ENCODE measurements around the gene AKNA. TPM values are rescaled to one million over a fixed set of nuclear protein-coding genes. Genes with fewer than 3 reads are reported as not detected.

The AKNA gene
- total RNA-seq, 2 experiments from 2014 or later: 106 to 107 TPM

DNA sequence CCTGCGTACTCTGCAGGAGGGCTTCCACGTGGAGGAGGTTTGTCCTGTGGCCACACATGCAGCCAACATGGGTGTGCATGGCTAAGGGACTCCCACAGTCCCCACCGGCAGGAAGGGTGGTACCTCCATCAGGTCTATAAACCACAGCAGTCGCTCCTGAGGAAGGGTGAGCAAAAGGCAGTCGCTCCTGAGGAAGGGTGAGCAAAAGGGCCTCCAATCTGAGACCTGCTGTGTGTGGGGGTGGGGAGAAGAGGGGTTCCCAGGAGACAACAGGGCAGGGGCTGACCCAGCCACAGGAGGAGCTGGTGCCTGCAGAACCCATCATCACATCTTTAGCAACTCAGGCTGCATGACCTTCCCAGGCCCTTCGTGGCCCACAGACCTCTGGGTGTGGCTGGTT is 30.3 kb upstream of the AKNA start:
- ChIA-PET CTCF (interaction anchor here (3.0 kb wide), 1 partner anchor 11 kb away, joined by 11 read pairs; no protein-coding TSS in a partner anchor), POLR2A (no interaction called here)

DNA sequence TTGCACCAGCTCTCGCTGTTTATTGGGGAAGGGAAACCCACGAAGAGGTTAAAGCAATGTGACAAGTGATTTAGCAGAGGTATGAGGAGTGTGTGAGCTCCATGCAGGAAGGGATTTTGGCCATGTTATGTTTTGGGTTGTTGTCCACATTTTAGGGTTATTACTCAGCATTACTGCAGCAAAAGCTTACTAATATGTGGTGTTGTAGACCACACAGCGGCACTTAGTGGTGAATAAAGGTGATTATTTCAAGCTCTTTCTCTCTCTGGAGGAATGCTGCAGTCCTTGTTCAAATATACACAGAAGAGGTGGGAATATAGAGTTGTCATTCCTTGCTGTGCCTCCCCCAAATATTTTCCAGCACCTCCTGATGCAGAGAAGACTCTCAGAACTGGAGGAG is 29.7 kb upstream of the AKNA start:
- CTCF ChIA-PET: interaction anchor here (1.3 to 3.0 kb wide), 2 partner anchors 11 to 236 kb away, joined by 3 to 11 read pairs; no protein-coding TSS in a partner anchor
- POLR2A ChIA-PET: no interaction called here

DNA sequence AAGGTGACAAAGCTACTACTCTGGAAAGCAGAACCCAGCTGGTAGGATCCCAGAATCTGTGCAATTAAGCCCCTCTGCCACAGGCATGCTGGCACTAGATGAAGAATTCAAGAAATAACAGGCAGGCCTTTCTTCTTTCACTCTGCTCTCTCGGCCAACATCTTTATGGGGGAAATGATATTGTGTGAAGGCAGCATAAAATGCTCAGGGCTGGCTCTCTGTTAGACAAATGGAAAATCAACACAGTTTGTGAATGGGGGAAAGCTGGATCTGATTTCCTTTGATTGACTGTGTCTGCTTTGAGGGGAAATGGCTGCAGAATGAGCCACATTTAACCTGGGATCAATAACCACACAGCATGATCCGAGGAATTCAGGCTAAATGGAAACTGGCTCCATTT is 29.1 kb upstream of the AKNA start:
- POLR2A ChIA-PET: no interaction called here
- CTCF ChIA-PET: interaction anchor here (1.3 to 3.0 kb wide), 2 partner anchors 10 to 237 kb away, joined by 3 to 11 read pairs; no protein-coding TSS in a partner anchor

DNA sequence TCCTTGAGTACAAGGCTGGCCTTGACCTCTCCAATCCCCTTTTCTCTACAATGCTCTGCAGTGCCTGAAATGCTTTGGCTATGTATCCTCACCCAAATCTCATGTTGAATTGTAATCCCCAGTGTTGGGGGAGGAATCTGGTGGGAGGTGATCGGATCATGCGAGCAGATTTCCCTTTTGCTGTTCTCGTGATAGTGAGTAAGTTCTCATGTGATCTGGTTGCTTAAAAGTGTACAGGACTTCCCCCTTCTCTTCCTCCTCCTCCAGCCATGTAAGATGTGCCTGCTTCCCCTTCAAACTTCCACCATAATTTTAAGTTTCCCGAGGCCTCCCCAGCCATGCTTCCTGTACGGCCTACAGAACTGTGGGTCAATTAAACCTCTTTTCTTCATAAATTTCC is 28.5 kb upstream of the AKNA start:
- POLR2A ChIA-PET: no interaction called here
- CTCF ChIA-PET: interaction anchor here (1.3 to 3.0 kb wide), 2 partner anchors 10 to 237 kb away, joined by 3 to 11 read pairs; no protein-coding TSS in a partner anchor

DNA sequence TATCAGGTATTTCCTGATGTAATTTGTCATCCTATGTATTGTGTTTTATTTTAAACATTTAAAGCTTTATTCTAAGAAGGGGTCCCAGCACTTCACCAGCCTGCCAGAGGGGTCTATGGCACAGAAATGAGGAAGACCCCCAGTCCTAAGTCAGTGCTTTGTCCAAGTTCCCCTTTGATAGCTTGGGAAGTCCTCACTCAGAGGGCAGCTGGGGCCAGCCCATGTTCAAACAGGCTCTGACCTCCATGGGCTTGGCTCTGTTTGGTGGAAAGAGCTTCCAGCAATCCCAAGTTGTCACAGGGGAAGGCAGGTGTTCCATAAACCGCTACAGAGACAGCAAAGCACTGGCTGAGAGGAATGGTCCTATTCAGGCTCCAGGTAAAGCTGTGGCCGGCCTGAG is 26.6 kb upstream of the AKNA start:
- ChIA-PET CTCF (interaction anchor here (2.2 kb wide), 1 partner anchor 9 kb away, joined by 8 read pairs; no protein-coding TSS in a partner anchor), POLR2A (no interaction called here)

DNA sequence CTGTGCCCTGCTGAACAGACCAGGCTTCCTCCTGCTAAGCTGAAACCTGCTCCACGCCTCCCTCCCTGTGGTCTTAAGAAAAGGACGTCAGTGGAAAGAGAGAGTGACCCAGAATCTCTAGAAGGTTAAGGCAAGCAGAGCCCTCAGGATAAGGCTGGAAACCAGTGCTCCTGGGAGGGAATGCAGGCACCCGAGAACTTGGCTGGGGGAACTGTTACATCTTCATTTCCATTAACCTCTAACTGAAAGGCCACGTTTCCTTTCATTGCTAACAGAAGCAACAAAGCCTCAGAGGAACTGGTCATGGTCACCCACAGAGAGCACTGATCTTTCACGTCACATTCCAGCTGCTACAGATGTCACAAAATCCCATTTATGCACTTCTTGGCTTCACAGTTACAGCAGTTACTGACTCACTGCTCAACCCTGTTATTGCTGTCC is 26.1 kb upstream of the AKNA start:
- POLR2A ChIA-PET: no interaction called here
- CTCF ChIA-PET: interaction anchor here (2.2 kb wide), 1 partner anchor 8 kb away, joined by 8 read pairs; no protein-coding TSS in a partner anchor

DNA sequence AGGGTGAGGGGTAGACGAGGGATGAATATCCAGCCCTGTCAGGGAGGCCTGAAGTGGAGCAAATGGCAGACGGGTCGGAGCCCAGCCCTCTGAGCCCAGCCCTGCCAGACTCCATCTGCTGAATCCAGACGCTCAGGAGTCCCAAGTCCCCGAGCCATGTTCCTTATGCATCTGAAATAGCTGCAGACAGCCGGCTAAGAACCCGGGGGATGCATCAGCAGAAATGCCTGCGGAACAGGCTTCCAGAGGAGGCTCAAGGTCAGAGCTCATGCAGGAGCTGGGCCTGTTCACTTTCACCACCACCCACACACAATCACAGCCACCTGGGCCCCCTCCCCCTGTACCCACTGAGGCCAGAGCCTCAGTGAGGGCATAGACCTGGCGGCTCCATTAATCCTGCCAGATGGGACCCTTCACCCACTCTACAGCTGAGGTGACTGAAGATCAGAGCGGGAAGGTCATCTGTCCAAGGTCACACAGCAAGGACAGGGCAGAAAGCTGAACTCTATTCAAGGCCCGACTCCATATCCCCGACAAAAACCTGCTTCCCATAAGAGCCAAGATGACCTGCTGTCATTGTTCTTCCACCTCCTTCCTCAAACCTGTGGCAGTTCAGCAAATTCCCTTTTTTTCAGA is 24.4 kb upstream of the AKNA start:
- CTCF ChIA-PET: no interaction called here
- POLR2A ChIA-PET: no interaction called here

DNA sequence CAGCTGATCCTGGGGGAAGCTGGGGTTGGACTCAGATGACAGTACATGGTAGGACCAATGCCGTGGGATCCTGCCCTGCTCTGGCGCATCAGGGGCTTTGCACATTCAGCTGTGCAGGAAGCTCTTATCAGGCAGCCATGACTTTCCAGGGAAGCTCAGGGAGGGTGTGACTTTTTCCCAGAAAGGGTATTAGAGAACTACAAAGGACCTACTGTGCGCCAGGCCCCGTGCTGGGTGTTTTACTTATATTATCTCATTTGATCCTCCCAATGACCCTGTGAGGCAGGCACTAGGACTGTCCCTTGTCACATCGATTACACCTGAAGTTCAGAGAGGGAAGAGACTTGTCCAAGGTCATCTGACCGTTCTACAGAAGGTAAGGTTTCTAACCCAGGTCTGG is 23.7 kb upstream of the AKNA start:
- ChIA-PET POLR2A (no interaction called here), CTCF (no interaction called here)

DNA sequence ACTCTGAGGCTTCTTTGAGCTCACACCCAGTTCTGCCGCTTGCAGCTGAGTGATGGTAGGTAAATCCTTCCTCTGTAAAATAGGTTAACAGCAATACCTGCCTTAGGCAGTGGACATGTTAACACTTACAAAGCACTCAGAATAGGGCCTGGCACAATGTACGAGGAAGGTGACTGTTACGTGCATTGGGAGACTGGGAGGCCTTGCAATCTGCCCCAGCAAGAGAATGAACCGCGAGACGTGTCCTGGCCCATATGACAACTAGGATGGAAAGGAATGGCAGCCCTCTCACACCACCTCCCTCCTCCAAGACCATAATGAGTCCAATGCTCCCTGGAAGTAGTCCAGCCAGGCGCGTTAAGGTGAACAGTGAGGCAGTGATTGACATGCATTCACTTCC is 23.1 kb upstream of the AKNA start:
- CTCF ChIA-PET: interaction anchor here (0.7 kb wide), 1 partner anchor 243 kb away, joined by 3 read pairs; no protein-coding TSS in a partner anchor
- POLR2A ChIA-PET: no interaction called here

DNA sequence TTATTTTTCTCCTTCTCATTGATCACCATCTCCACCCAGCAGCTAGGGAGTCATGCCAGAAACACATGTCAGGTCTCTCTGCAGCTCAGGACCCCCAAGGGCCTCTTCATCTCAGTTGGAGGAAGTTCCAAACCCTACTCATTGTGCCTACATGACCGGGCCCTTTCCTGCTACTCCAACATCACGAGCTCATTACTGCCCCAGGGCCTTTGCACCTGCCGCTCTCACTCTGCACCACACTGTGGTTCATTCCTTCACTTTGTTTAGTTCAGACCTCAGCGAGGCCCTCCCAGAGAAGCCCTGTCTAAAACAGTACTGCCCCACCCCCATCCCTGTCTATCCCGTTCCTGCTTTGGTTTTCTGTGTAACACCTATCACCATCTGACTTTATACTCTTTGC is 22.1 kb upstream of the AKNA start:
- CTCF ChIA-PET: interaction anchor here (9.1 kb wide), 1 partner anchor 245 kb away, joined by 90 read pairs; no protein-coding TSS in a partner anchor
- POLR2A ChIA-PET: no interaction called here

DNA sequence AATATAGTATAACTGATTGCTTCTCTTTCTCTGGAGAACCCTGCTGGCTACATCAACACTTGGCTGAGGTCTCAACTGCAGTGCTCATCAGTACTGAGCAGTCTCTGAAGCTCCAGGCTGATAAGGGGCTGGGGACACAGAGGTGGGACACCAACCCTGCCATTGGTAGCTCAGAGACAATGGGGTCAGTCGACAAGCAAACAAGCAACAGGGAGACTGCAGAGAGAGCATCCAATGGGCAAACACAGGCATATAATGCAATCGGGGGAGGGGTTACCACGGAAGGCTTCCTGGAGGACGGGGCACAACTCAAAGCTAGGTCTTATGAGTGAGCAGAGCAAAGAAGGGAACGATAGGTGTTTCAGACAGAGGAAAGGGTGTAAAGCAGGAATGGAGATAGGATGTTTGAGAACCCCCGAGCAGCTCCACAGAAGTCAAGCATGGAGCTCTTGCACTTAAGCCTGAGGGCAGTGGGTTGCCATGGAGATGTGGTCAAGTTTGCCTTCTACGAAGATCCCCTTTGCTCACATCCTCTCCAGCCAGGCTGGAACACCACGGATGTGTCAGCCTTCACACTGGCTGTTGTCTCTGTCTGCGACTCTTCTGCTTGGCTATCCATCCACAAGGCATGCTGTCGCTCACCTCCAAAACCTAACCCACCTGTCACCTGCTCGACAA is 21.5 kb upstream of the AKNA start:
- CTCF ChIA-PET: interaction anchor here (0.6 to 9.1 kb wide), 3 partner anchors 245 to 435 kb away, joined by 3 to 90 read pairs (median 4); no protein-coding TSS in a partner anchor
- POLR2A ChIA-PET: interaction anchor here (0.5 kb wide), 1 partner anchor 16 kb away, joined by 4 read pairs; no protein-coding TSS in a partner anchor

DNA sequence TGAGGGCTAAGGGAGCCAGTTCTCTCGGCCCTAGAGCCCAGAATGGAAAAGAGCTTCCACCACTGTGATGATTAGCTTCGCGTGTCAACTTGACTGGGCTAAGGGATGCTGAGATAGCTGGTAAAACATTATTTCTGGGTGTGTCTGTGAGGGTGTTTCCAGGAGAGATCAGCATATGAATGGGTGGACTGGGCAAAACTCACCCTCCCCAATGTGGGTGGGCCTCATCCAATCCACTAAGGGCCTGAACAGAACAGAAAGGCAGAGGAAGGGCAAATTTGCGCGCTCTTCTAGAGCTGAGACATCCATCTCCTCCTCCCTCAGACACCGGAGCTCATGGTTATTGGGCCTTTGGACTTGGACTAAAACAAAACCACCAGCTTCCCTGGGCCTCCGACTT is 20.9 kb upstream of the AKNA start:
- POLR2A ChIA-PET: interaction anchor here (0.5 kb wide), 1 partner anchor 16 kb away, joined by 4 read pairs; no protein-coding TSS in a partner anchor
- CTCF ChIA-PET: interaction anchor here (0.6 to 9.1 kb wide), 3 partner anchors 246 to 436 kb away, joined by 3 to 90 read pairs (median 4); no protein-coding TSS in a partner anchor

DNA sequence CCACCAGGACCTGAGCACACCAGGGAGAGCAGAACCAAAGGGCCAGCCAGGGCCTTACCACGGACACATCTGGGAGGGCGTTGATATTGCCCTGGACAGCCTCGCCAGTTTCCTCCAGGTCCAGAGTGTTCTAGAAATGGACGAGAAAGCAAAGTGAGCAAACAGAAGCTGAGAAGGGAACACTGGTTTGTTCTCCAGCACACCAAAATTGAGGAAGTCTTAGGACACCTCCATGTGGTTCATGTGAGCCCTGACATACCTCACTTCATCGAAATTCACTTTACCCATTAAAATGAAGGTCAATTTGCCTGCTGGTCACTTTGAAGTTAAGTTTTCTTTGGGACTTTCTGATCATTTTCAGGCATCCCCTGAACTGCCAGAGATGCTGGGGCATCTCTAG is 20.1 kb upstream of the AKNA start:
- CTCF ChIA-PET: interaction anchor here (3.4 to 9.1 kb wide), 2 partner anchors 9 to 247 kb away, joined by 11 to 90 read pairs; no protein-coding TSS in a partner anchor
- POLR2A ChIA-PET: no interaction called here

DNA sequence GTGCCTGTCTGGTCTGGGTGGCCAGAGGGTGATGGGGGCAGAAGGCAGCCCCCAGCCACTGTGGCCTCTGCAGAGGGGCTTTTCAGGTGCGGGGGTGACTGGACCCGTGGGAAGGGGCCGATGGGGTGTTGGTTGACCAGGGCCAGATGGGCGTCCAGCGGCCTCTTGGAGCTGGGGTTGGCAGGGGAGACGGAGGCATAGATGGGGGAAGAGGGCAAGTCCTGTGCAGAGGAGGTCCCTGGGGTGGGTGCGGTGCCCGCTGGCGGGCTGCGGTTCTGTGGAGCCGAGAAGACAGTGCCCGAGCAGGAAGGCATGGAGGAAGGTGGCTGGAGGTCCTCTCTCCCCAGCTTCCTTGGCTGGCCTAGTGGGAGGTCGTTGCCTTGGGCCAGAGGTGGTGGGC is 18.7 kb upstream of the AKNA start:
- CTCF ChIA-PET: interaction anchor here (1.3 to 9.1 kb wide), 13 partner anchors 8 to 255 kb away, joined by 3 to 90 read pairs (median 8); partner anchors contain the start of gene WHRN
- POLR2A ChIA-PET: no interaction called here

DNA sequence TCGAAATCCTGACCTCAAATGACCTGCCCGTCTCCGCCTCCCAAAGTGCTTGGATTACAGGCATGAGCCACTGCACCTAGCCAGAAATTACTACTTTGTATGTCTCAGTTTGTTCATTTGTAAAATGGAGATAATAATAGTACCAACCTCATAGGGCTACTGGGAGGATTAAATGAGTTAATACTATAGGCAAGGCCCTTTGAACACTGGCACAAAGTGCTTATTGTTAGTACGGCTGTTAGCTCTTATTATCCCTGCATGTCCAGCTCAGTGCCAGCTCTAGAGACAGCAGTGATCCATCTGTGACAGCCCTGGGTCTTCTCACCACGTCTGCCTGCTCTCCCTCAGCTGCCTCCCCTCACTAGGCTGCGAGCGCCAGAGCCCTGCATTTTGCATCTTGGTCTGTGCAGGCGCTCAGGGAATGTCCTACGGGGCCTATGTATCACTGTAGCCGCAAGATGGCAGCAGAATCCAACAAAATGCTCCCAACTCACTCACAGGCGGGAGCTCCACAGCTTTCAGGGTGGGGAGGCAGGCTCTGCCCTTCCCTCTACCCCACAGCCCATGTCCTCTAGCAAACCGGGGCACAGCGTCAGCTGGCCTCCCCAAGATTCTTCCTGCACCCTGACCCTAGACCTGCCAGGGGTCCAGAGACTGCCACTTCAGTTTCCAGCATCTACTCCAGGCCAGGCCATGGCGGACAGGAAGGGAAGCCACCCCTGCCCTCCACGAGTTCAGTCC is 17.7 kb upstream of the AKNA start:
- CTCF ChIA-PET: interaction anchor here (0.6 to 9.1 kb wide), 32 partner anchors 9 to 260 kb away, joined by 3 to 90 read pairs (median 4); partner anchors contain the start of genes ATP6V1G1, TEX53, TMEM268 and WHRN
- POLR2A ChIA-PET: interaction anchor here (0.8 kb wide), 1 partner anchor 182 kb away, joined by 4 read pairs; the partner anchor contains the start of gene ATP6V1G1

DNA sequence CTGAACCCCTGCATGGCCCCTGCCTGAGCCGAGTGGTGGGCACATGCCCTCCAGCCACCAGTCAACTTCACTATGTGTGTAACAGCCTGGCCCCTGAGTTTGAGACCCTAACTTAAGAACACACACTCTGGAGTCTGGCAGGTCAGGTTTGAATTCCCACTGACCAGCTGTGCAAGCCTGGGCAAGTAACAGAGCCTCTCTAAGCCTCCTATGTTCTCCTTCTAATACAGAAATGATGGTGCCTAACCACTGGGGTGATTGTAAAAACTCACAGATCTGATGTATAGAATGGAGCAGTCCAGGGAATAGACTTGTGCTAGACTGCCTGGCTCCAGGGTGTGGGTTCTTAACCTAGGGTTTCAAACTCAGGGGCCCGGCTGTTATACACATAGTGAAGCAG is 16.7 kb upstream of the AKNA start:
- ChIA-PET CTCF (interaction anchor here (0.8 to 9.1 kb wide), 5 partner anchors 10 to 250 kb away, joined by 3 to 90 read pairs (median 6); no protein-coding TSS in a partner anchor), POLR2A (no interaction called here)

DNA sequence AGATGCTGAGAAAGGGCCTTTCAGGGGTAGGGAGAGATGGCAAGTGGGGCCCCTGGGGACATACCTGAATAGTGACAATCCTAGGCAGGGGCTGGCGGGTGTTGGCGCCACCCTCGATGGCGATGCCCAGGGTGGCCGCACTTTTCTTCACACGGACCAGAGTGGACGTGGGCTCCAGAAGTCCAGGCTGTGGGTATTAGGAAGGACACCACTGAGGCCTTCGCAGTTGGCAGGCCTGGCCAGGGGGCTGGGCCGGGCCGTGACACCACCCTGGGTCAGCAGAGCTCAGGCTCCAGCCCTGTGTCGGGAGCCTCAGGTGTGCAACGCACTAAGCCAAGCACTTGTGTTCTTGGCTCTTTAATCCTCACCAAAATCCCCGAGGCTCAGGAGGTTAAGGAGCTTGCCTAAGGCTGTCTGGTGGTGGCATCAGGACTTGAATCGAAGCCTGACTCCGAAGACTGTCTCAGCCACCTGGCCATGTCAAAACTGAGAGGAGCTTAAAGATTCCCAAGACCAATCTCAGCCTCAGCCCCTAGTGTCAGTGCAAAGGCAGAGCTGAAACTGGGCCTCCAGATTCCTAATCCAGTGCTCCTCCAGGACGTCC is 15.5 kb upstream of the AKNA start:
- ChIA-PET CTCF (interaction anchor here (0.8 to 9.1 kb wide), 3 partner anchors 22 to 251 kb away, joined by 3 to 90 read pairs (median 3); no protein-coding TSS in a partner anchor), POLR2A (interaction anchor here (0.6 kb wide), 1 partner anchor 195 kb away, joined by 4 read pairs; no protein-coding TSS in a partner anchor)

DNA sequence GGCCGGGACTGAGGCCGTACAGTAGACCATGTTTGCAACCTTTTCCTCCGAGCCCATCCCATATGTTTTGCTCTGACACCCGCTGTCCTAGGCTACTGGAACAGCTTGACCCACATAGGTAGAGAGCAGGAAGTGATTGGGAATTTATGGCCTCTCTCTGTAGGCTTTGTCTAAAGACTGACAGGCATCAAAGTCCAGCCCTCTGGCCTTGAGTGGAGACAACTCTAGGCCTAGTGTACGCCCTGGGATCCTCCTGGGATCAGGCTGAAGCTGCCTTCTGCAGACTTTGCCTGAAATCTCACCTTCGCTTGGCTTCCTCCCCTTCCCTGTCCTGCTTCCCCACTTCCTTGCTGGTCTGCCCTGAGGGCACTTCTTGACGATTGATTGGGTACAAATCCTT is 13.6 kb upstream of the AKNA start:
- POLR2A ChIA-PET: no interaction called here
- CTCF ChIA-PET: interaction anchor here (9.1 kb wide), 1 partner anchor 253 kb away, joined by 90 read pairs; no protein-coding TSS in a partner anchor

DNA sequence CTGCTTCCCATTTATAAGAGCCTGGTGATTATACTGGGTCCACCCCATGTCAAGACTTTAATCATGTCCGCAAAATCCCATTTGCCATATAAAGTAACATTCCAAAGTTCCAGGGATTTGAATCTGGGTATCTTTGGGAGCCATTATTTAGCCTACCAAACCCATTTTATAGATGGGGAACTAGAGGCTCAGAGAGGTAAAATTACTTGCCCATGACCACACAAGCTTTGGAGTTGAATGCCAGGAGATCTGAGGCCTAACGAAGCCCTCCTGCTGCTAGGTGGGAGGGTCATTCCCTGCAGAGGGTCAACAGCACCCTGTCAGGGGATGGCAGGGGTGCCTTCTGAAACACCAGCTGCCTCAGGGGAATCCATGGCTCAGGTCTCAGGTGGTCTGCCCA is 13.0 kb upstream of the AKNA start:
- ChIA-PET CTCF (interaction anchor here (9.1 kb wide), 1 partner anchor 254 kb away, joined by 90 read pairs; no protein-coding TSS in a partner anchor), POLR2A (no interaction called here)

All from activated CD8-positive, alpha-beta memory T cell treated with anti-CD3 and anti-CD28 coated beads for 36 hours (primary cell).